Testis (tissue), 3 donors: ENCODE data around the gene COL26A1. TPM values are rescaled to one million over a fixed set of nuclear protein-coding genes. Genes with fewer than 3 reads are reported as not detected.

ENCODE experiments used
- DNase-seq: peaks from one replicate; pipeline ENCODE4 v3.0.0-alpha.2; 2019
- H3K27ac ChIP-seq, 2 donors: fragments of 200-600 bp; sonication (generic); one replicate each; pipeline ENCODE4 v1.5.1; 2019
- H3K27me3 ChIP-seq: fragments of 200-600 bp; sonication (generic); one replicate; pipeline ENCODE4 v1.5.1; 2019
- H3K36me3 ChIP-seq: fragments of 200-600 bp; sonication (generic); one replicate; pipeline ENCODE4 v1.5.1; 2017; ENCODE audit warnings: low read depth; ENCODE audit errors: missing control alignments
- H3K4me1 ChIP-seq: fragments of 200-600 bp; sonication (generic); one replicate; pipeline ENCODE4 v1.5.1; 2019
- H3K4me3 ChIP-seq, 2 donors: fragments of 200-600 bp; sonication (generic); one replicate each; pipeline ENCODE4 v1.5.1; 2017 to 2019
- H3K9me3 ChIP-seq: fragments of 200-600 bp; sonication (generic); one replicate; pipeline ENCODE4 v1.5.1; 2017
- POLR2A ChIP-seq: fragments of 450-650 bp; IDR thresholded peaks from one replicate; pipeline ENCODE4 v1.6.1; 2017; ENCODE audit warnings: antibody characterized with exemption, mild to moderate bottlenecking, moderate library complexity
- WGBS, 2 donors: methylation state at CpG; one replicate each; pipeline ENCODE4 v1.1.5; 2018; 5-methylcytosine and 5-hydroxymethylcytosine counted together
- intact Hi-C: fragments of 100-400 bp; cut with DNase I; formaldehyde crosslinking; loops from one replicate; pipeline ENCODE4 v1.15.1; 2023; ENCODE audit warnings: low total_unique reads
- polyA plus RNA-seq: library from polyadenylated mRNA; stranded (reverse); fragments of 350-450 nt; fragmentation: Illumina TruSeq; extraction: RNeasy Lipid Tissue Mini Kit (QIAGEN cat#74804); gene quantifications from one replicate; pipeline ENCODE4 v1.2.3, GENCODE V29; 2014; ENCODE audit warnings: low read depth, low replicate concordance; ENCODE audit not compliant: insufficient read depth
- total RNA-seq, 2 donors: library from RNA; depleted of rRNA; stranded (reverse); fragments of >200 nt; gene quantifications; one replicate each; pipeline ENCODE4 v1.2.3, GENCODE V29; 2016
- TF ChIP-seq, protein P1 (sequence below), 3 experiments: fragments of 450-650 bp in 2 of 3; fragments of 200-600 bp in 1 of 3; sonication (generic) in 1 of 3; IDR thresholded peaks; one replicate each; pipeline ENCODE4 v1.5.1; 2016 to 2019; ENCODE audit warnings: antibody characterized with exemption in 3 of 3, mild to moderate bottlenecking in 2 of 3, moderate library complexity in 1 of 3

Gene COL26A1
- total and polyA plus RNA-seq, 3 donors from 2014 or later, result 0.94 to 3.1 (median 1.1) TPM

DNA sequence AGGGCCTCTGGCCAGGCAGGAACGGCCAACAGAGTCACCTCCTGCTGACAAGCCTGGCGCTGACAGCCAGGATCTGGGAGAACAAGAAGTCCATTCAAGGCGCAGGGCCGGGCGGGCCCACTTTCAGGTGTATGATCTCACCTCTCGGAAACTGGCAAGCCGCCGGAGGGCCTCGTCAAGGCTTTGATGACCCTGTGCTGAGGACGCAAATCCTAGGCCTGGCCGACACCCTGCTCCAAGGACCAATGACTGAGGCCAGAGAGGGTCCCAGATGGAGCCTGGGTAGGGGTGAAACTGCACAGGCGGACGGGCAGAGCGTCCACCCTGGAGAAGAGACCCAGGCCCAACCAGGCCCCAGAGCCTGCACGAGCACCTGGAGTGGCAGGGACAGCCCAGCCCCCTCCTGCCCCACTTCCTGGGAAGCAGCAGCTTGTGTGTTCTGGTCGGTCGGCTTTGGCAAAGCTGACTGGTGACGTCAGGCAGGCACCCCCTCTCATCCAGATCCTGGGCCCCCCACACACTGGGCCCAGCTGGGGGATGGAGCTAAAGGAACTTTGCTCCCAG, 235.8 kb downstream of the COL26A1 start:
- TF ChIP-seq, protein P1, sequence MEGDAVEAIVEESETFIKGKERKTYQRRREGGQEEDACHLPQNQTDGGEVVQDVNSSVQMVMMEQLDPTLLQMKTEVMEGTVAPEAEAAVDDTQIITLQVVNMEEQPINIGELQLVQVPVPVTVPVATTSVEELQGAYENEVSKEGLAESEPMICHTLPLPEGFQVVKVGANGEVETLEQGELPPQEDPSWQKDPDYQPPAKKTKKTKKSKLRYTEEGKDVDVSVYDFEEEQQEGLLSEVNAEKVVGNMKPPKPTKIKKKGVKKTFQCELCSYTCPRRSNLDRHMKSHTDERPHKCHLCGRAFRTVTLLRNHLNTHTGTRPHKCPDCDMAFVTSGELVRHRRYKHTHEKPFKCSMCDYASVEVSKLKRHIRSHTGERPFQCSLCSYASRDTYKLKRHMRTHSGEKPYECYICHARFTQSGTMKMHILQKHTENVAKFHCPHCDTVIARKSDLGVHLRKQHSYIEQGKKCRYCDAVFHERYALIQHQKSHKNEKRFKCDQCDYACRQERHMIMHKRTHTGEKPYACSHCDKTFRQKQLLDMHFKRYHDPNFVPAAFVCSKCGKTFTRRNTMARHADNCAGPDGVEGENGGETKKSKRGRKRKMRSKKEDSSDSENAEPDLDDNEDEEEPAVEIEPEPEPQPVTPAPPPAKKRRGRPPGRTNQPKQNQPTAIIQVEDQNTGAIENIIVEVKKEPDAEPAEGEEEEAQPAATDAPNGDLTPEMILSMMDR (IDR thresholded peaks at IDR 0.05), result no peak
- no peak for TF ChIP-seq POLR2A

DNA sequence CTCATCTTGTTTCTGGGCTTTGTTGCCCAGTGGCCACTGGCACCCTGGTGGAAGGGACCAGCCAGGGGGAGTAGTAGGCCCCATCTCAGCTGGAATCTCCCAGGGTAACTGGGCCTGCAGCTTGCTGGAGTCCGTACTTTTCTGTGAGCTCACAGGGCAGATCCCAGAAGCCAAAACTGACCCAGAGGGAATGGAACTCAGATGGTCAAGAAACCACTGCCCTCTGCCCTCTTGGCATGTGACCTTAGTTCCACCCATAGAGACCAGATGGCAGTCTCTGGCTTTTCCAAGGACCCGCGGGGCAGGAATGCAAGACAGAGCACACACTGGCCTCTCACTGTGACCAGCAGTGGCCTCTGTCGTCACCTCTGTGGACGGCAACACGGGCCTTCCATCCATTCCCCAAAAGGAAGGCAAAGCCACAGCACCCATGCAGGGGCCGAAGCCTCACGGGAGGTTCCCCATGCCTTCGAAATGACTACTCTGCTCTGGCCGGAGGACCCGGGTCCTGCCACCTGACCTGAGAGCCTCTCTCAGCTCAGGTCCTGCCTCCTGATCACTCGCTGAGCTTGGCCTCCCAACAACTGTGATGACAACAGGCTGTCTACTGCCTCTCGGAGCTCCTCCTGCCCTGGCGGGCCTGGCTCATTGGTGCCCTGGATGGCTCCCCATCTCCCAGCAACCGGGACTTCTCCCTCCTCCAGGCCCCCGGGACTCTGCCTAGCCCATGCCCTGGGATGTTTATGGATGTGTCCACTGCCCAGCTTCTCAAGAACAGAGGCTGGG, 236.5 kb downstream of the COL26A1 start:
- H3K4me1 ChIP-seq, result peaks cover 8% of the 10 kb centered on the region
- peak overlapping the region in 1 of 2 donors; percentile 36 for H3K27ac ChIP-seq
- intact Hi-C loops, result no loop called here
- no peak overlapping the region for H3K4me3 ChIP-seq
- no peaks in the 10 kb centered on the region for H3K36me3 ChIP-seq
- no peak for DNase-seq
- no peaks in the 10 kb centered on the region for H3K9me3 ChIP-seq
- WGBS, 2 donors, result 69 to 88% methylated on average over 7 to 16 of the region's 16 CpGs
- TF ChIP-seq, protein P1 (IDR thresholded peaks at IDR 0.05), result no peak
- TF ChIP-seq POLR2A, result no peak
- H3K27me3 ChIP-seq, result no peaks in the 10 kb centered on the region

More for the DNA sequence above, 235.8 kb downstream of the COL26A1 start:
- WGBS, 2 donors, result 60 to 67% methylated on average over 2 to 14 of the region's 18 CpGs
- H3K27me3 ChIP-seq, result no peaks in the 10 kb centered on the region
- H3K9me3 ChIP-seq, result no peaks in the 10 kb centered on the region
- DNase-seq, result no peak
- H3K27ac ChIP-seq, result peak overlapping the region in 1 of 2 donors; percentile 36
- H3K4me3 ChIP-seq, result no peak overlapping the region
- H3K4me1 ChIP-seq, result peaks cover 8% of the 10 kb centered on the region
- H3K36me3 ChIP-seq, result no peaks in the 10 kb centered on the region
- intact Hi-C loops, result no loop called here

DNA sequence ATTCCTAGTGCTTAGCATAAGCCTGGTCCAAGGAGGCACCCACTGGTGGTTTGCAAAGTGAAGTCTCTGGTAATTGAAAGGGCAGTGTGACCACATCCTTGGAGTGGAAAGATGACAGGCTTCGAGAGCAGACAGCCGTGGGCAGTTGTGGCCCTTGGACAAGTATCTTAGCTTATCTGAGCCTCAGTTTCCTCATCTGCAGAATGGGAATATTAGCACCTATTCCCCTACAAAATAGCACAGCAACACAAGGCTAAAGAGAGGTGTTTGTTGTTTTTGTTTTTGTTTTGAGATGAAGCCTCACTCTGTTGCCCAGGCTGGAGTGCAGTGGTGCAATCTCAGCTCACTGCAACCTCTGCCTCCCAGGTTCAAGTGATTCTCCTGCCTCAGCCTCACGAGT, 237.1 kb downstream of the COL26A1 start:
- intact Hi-C loops, result no loop called here
- no peaks in the 10 kb centered on the region for H3K36me3 ChIP-seq
- peaks cover 8% of the 10 kb centered on the region for H3K4me1 ChIP-seq
- no peaks in the 10 kb centered on the region for H3K9me3 ChIP-seq
- TF ChIP-seq, protein P1 (IDR thresholded peaks at IDR 0.05), result no peak
- TF ChIP-seq POLR2A, result no peak
- 89 to 93% methylated on average over 3 of the region's 3 CpGs for WGBS, 2 donors
- DNase-seq, result no peak
- no peaks in the 10 kb centered on the region for H3K27me3 ChIP-seq
- no peak overlapping the region for H3K27ac ChIP-seq
- no peak overlapping the region for H3K4me3 ChIP-seq

DNA sequence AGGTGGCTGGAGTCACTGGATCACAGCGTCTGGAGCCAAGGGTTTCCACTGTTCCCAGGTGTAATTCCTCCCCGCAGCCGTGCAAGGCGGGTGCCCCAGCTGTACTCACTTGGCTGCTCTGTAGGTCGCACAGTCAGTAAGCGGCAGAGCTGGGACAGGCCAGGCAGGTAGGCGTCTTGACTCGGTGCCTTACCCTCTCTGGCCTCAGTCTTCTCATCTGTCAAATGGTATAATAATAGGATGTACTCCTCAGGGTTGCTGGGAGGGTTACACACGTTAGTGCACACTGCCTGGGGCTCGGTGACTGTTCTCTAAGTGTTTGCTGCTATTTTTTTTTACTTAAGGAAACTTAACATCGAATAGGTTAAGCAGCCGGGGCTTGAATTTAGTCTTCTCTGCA, 239.4 kb downstream of the COL26A1 start:
- Histone ChIP-seq H3K9me3 (no peaks in the 10 kb centered on the region), H3K4me1 (peaks cover 8% of the 10 kb centered on the region), H3K27ac (no peak overlapping the region), H3K4me3 (no peak overlapping the region), H3K36me3 (no peaks in the 10 kb centered on the region), H3K27me3 (no peaks in the 10 kb centered on the region)
- TF ChIP-seq, protein P1 (IDR thresholded peaks at IDR 0.05), result no peak
- no peak for TF ChIP-seq POLR2A
- DNase-seq, result no peak
- intact Hi-C loops, result no loop called here
- WGBS, 2 donors, result 34 to 59% methylated on average over 8 to 12 of the region's 12 CpGs
